GM10266 (cell line): ENCODE measurements around the gene HACD3.
A peak's percentile ranks its signal among the peaks of the same experiment; 100 is the strongest.

ENCODE experiments used
- DNase-seq: peaks from one replicate; pipeline ENCODE4 v3.0.0; 2012; ENCODE audit errors: extremely low spot score
- CTCF ChIP-seq: IDR thresholded peaks from 2 replicates; pipeline ENCODE4 v1.5.1; 2012; ENCODE audit warnings: mild to moderate bottlenecking, low read depth; ENCODE audit not compliant: control insufficient read depth, insufficient read depth; ENCODE audit errors: missing control alignments

Gene HACD3

GRCh38 chr15:65577129-65577996 lies 47.1 kb downstream of the HACD3 start:
- no peak for DNase-seq
- no peak for TF ChIP-seq CTCF

DNA sequence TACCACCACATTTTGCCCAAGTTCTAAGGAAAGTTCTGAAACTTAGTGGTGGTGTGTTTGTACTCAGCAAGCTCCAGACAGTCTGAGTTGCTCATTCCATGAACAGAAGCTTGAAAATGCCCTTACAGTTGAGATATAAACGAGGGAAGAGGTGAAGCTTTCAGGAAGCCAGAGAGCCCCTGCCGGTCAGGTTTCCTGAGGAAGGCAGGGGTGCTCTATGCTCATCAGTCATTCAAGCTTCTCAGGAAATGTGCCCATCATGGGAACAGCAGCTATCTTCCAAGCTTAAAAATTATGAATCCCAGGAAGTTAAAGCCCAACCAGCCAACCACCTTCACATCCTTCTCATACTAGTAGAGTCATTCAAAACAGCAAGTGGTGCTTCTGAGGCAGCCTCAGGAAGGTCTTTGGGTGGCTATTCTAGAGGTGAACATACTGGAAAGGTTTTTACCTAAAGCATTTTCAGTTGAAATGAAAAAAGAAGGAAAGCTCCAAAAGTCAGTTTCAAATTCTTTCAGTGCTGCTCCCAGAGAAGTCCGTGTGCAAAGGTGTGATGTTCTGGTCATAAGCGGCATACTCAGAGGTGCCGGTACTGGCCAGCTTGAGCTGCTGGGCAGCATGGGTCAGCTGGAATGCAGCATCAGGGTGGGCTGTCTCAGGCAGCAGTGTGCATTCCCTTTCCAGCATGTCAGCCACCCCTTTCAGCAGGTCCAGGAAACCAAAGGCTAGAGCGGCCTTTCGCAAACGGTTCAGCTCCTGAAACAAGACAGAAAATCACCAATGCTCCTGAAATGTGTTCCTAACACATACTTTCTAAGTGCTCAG lies 48.9 kb downstream of the HACD3 start:
- no peak for DNase-seq
- TF ChIP-seq CTCF: no peak

DNA sequence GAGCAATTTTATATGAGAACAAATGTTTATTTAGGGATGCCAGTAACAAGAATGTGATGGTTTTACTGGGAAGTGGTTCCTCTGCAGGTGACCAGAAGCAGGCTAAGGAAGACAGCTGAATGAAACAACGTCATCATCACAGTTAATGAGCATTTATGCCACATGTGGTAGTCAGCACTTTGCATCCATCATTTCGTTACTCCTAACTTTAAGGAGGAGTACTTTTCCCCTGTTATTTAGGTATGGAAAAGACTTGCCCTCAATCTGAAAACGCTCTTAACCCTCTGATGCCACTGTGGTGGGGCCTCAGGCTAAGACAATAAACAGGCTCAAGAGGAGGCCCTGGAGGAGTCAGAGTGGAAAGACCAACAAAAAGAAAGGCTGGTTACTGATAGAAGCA lies 49.5 kb downstream of the HACD3 start:
- no peak for TF ChIP-seq CTCF

GRCh38 chr15:65580287-65580686 lies 50.0 kb downstream of the HACD3 start:
- DNase-seq: no peak

More for the DNA sequence above, 49.5 kb downstream of the HACD3 start:
- DNase-seq: no peak

DNA sequence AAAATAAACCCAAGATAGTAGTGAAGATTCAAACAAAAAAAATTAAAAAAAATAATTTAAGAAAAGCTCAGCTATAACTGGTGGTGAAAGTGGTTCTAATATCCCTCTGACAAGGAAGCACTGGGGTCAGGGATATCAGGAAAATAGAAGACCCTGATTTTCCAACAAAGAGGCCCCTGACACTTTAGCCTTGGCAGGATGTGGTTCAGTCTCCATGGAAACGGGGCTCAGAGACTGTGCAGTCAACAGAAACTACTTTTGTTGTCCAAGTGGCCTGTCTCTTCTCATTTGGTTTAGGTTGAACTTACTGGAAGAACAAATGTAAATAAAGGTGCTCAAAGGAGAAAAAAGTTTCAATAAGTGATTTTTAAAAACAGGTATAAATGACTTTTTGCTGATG lies 53.4 kb downstream of the HACD3 start:
- TF ChIP-seq CTCF: no peak
- DNase-seq: peak; percentile 58

More at GRCh38 chr15:65580287-65580686, 50.0 kb downstream of the HACD3 start:
- TF ChIP-seq CTCF: no peak

- no peak for DNase-seq
- no peak for TF ChIP-seq CTCF
Measured at GRCh38 chr15:65584241-65584640, 54.0 kb downstream of the HACD3 start.
